ENCODE data around the gene GPX4.

DNA sequence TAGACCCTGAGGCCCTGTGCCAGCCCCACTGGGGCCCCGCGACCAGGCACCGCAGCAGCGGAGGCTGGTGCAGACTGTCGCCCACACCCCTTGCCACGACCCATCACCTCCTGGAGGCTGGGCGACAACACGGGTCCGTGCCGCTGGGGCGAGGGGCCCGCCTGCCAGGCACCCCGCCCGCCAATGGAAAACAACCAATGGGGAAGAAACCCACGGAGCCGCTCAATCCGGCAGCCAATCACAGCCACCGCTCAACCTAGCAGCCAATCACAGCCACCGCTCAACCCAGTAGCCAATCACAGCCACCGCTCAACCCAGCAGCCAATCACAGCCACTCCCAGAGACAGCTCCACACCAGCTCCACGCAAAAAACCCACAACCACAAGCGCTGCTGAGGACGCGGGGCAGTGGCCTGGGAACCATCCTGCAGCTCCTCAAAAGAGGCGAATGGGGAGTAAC, 29.7 kb downstream of the GPX4 start:
- TF ChIP-seq EZH2phosphoT487 (IDR thresholded peaks at IDR 0.05; ENCODE audit: borderline replicate concordance, low read depth): no peak
- no peak for TF ChIP-seq RXRA (IDR thresholded peaks at IDR 0.05; ENCODE audit: borderline replicate concordance, low read depth)
- TF ChIP-seq, protein P1, sequence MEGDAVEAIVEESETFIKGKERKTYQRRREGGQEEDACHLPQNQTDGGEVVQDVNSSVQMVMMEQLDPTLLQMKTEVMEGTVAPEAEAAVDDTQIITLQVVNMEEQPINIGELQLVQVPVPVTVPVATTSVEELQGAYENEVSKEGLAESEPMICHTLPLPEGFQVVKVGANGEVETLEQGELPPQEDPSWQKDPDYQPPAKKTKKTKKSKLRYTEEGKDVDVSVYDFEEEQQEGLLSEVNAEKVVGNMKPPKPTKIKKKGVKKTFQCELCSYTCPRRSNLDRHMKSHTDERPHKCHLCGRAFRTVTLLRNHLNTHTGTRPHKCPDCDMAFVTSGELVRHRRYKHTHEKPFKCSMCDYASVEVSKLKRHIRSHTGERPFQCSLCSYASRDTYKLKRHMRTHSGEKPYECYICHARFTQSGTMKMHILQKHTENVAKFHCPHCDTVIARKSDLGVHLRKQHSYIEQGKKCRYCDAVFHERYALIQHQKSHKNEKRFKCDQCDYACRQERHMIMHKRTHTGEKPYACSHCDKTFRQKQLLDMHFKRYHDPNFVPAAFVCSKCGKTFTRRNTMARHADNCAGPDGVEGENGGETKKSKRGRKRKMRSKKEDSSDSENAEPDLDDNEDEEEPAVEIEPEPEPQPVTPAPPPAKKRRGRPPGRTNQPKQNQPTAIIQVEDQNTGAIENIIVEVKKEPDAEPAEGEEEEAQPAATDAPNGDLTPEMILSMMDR (IDR thresholded peaks at IDR 0.05): no peak
- TF ChIP-seq, protein P2, sequence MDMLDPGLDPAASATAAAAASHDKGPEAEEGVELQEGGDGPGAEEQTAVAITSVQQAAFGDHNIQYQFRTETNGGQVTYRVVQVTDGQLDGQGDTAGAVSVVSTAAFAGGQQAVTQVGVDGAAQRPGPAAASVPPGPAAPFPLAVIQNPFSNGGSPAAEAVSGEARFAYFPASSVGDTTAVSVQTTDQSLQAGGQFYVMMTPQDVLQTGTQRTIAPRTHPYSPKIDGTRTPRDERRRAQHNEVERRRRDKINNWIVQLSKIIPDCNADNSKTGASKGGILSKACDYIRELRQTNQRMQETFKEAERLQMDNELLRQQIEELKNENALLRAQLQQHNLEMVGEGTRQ (IDR thresholded peaks at IDR 0.05; ENCODE audit: borderline replicate concordance, low read depth, low read length): no peak
- TF ChIP-seq EP300 (IDR thresholded peaks at IDR 0.05; ENCODE audit: borderline replicate concordance in 1 of 2, low read depth in 1 of 2, low read length in 1 of 2): no peak
- no peak for TF ChIP-seq MXI1 (IDR thresholded peaks at IDR 0.05; ENCODE audit: low read depth, low read length)
- no peak for TF ChIP-seq JUND (IDR thresholded peaks at IDR 0.05)
- no peak for TF ChIP-seq POLR2AphosphoS5 (IDR thresholded peaks at IDR 0.05; ENCODE audit: low read depth, low read length)
- TF ChIP-seq, protein P3, sequence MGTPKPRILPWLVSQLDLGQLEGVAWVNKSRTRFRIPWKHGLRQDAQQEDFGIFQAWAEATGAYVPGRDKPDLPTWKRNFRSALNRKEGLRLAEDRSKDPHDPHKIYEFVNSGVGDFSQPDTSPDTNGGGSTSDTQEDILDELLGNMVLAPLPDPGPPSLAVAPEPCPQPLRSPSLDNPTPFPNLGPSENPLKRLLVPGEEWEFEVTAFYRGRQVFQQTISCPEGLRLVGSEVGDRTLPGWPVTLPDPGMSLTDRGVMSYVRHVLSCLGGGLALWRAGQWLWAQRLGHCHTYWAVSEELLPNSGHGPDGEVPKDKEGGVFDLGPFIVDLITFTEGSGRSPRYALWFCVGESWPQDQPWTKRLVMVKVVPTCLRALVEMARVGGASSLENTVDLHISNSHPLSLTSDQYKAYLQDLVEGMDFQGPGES (IDR thresholded peaks at IDR 0.05; ENCODE audit: low read depth, low read length): no peak
- no peak for TF ChIP-seq NFIC (IDR thresholded peaks at IDR 0.05; ENCODE audit: borderline replicate concordance)
- no peak for TF ChIP-seq CHD2 (IDR thresholded peaks at IDR 0.05; ENCODE audit: low read length, partially characterized antibody)
